Right atrium auricular region (tissue), 2 donors: Measurements from ENCODE around the gene C1orf53. TPM values are rescaled to one million over a fixed set of nuclear protein-coding genes. Genes with fewer than 3 reads are reported as not detected.
A peak's percentile ranks its signal among the peaks of the same experiment; 100 is the strongest.

Experiments used
- DNase-seq: peaks from one replicate; pipeline ENCODE4 v3.0.0-alpha.2; 2019; ENCODE audit warnings: low spot score
- H3K27ac ChIP-seq, 2 donors: fragments of 200-600 bp; sonication (generic); 1 replicate in 1 of 2; 2 replicates in 1 of 2; pipeline ENCODE4 v1.5.1; 2016 to 2019
- H3K27me3 ChIP-seq, 2 donors: fragments of 200-600 bp; sonication (generic); one replicate each; pipeline versions ENCODE4 v1.5.1 to v1.6.0; 2017 to 2019
- H3K36me3 ChIP-seq: fragments of 200-600 bp; sonication (generic); one replicate; pipeline ENCODE4 v1.5.1; 2016
- H3K4me1 ChIP-seq, 2 donors: fragments of 200-600 bp; sonication (generic); one replicate each; pipeline versions ENCODE4 v1.5.1 to v1.6.0; 2017 to 2019
- H3K4me3 ChIP-seq, 2 donors: fragments of 200-600 bp; sonication (generic); 1 replicate in 1 of 2; 2 replicates in 1 of 2; pipeline ENCODE4 v1.5.1; 2017 to 2019; ENCODE audit warnings: mild to moderate bottlenecking in 1 of 2, moderate library complexity in 1 of 2
- H3K9me3 ChIP-seq, 2 donors: fragments of 200-600 bp; sonication (generic); one replicate each; pipeline ENCODE4 v1.5.1; 2019
- total RNA-seq, 2 donors: library from RNA; depleted of rRNA; stranded (reverse); fragments of >200 nt; gene quantifications; one replicate each; pipeline ENCODE4 v1.1.0, GENCODE V29; 2016
- TF ChIP-seq, protein P1 (sequence below), 2 donors: fragments of 200-600 bp; sonication (generic); IDR thresholded peaks; one replicate each; pipeline ENCODE4 v1.5.1; 2019; ENCODE audit warnings: antibody characterized with exemption in 2 of 2

C1orf53 gene
- total RNA-seq, 2 donors from 2014 or later, result 4.0 to 12.1 TPM

- TF ChIP-seq, protein P1, sequence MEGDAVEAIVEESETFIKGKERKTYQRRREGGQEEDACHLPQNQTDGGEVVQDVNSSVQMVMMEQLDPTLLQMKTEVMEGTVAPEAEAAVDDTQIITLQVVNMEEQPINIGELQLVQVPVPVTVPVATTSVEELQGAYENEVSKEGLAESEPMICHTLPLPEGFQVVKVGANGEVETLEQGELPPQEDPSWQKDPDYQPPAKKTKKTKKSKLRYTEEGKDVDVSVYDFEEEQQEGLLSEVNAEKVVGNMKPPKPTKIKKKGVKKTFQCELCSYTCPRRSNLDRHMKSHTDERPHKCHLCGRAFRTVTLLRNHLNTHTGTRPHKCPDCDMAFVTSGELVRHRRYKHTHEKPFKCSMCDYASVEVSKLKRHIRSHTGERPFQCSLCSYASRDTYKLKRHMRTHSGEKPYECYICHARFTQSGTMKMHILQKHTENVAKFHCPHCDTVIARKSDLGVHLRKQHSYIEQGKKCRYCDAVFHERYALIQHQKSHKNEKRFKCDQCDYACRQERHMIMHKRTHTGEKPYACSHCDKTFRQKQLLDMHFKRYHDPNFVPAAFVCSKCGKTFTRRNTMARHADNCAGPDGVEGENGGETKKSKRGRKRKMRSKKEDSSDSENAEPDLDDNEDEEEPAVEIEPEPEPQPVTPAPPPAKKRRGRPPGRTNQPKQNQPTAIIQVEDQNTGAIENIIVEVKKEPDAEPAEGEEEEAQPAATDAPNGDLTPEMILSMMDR (IDR thresholded peaks at IDR 0.05), result no peak
- no peaks in the 10 kb centered on the region for H3K36me3 ChIP-seq
- peaks cover 77 to 90% of the 10 kb centered on the region in 2 donors for H3K27me3 ChIP-seq
- peak overlapping the region in 1 of 2 donors; percentile 8 for H3K4me3 ChIP-seq
- H3K27ac ChIP-seq, result no peak overlapping the region
- no peaks in the 10 kb centered on the region for H3K9me3 ChIP-seq
- DNase-seq, result no peak
- peaks cover 0 to 67% of the 10 kb centered on the region in 2 donors for H3K4me1 ChIP-seq
Measured at GRCh38 chr1:197913495-197914276, 11.3 kb downstream of the C1orf53 start.

GRCh38 chr1:197914510-197914909, 12.1 kb downstream of the C1orf53 start:
- DNase-seq, result no peak
- TF ChIP-seq, protein P1 (IDR thresholded peaks at IDR 0.05), result no peak
- H3K36me3 ChIP-seq, result no peaks in the 10 kb centered on the region
- peaks cover 77 to 92% of the 10 kb centered on the region in 2 donors for H3K27me3 ChIP-seq
- peaks cover 0 to 75% of the 10 kb centered on the region in 2 donors for H3K4me1 ChIP-seq
- no peaks in the 10 kb centered on the region for H3K9me3 ChIP-seq
- no peak overlapping the region for H3K4me3 ChIP-seq
- no peak overlapping the region for H3K27ac ChIP-seq

DNA sequence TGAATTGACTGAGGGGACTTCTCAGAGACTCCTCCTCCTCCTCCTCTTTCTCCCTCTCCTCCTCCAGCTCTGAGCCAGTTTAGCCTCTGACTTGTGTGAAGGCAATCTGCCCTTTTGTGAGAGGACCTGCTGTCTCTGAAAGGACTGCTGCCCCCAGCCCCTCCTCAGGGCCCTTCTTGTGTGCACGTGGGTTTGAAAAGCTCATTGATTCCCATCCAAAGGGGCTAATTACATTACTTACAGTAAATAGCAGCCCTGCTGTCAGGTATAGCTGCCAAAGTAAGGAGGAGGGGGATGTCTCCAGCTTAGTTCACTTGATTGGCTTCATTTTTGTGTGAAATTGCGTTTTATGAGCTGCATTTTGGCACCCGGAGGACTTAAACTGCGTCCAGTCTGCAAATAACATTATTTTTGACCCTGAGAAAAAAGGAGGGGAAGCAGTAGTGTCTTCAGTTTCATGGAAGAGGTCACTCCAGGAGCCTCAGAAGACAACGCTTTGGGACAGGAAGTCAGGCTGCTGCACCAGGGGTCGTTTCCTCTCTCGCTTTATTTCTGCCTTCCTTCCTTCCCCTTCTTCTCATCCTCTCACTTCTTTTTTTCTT, 12.9 kb downstream of the C1orf53 start:
- no peak overlapping the region for H3K27ac ChIP-seq
- H3K36me3 ChIP-seq, result no peaks in the 10 kb centered on the region
- peak overlapping the region in 1 of 2 donors; percentile 38 for H3K4me3 ChIP-seq
- no peaks in the 10 kb centered on the region for H3K9me3 ChIP-seq
- TF ChIP-seq, protein P1 (IDR thresholded peaks at IDR 0.05), result no peak
- peaks cover 0 to 81% of the 10 kb centered on the region in 2 donors for H3K4me1 ChIP-seq
- DNase-seq, result no peak
- H3K27me3 ChIP-seq, result peaks cover 78 to 92% of the 10 kb centered on the region in 2 donors

GRCh38 chr1:197915862-197916499, 13.6 kb downstream of the C1orf53 start:
- H3K36me3 ChIP-seq, result no peaks in the 10 kb centered on the region
- H3K4me3 ChIP-seq, result peak overlapping the region; percentile 17 to 38
- H3K4me1 ChIP-seq, result peaks cover 0 to 74% of the 10 kb centered on the region in 2 donors
- peaks cover 75 to 92% of the 10 kb centered on the region in 2 donors for H3K27me3 ChIP-seq
- no peak overlapping the region for H3K27ac ChIP-seq
- no peak for DNase-seq
- H3K9me3 ChIP-seq, result no peaks in the 10 kb centered on the region
- TF ChIP-seq, protein P1 (IDR thresholded peaks at IDR 0.05), result peak; percentile 42 to 55

DNA sequence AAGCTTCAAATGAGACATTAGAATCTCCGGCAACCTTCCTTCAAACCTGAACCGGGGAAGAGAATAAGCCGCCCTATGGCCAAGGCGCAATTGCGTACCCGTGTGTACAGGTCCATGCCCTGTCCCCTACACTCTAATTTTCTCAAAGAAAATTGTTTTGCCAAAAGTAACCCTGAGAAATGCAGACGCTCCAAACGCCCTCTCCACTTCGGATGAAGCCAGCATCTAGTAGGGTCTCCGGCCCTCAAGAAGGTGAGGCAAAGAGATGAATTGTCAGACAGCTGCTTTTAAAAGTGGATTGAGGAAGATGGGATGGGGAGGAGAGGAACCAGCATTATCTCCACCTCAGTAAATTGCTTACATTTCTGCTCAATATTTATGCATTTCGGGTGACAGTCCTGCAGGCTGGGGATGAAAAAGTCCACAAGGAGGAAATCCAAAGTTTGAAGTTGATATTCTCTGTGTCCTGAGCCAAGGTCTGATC, 14.1 kb downstream of the C1orf53 start:
- Histone ChIP-seq H3K27ac (no peak overlapping the region), H3K4me1 (peaks cover 0 to 69% of the 10 kb centered on the region in 2 donors), H3K4me3 (peak overlapping the region in 1 of 2 donors; percentile 41), H3K36me3 (no peaks in the 10 kb centered on the region), H3K27me3 (peaks cover 70 to 92% of the 10 kb centered on the region in 2 donors), H3K9me3 (no peaks in the 10 kb centered on the region)
- DNase-seq, result no peak
- TF ChIP-seq, protein P1 (IDR thresholded peaks at IDR 0.05), result no peak
